HUES64 (cell line): ENCODE data around the gene ATF6B. TPM values are rescaled to one million over a fixed set of nuclear protein-coding genes. Genes with fewer than 3 reads are reported as not detected.

ENCODE experiments used
- H3K27ac ChIP-seq: 2 replicates; pipeline ENCODE4 v1.7.0; 2013; ENCODE audit warnings: low read depth, low read length, inconsistent platforms
- H3K27me3 ChIP-seq: 2 replicates; pipeline ENCODE4 v1.6.1; 2013; ENCODE audit warnings: mild to moderate bottlenecking, low read length; ENCODE audit not compliant: insufficient read depth
- H3K36me3 ChIP-seq: 2 replicates; pipeline ENCODE4 v1.6.1; 2013; ENCODE audit warnings: mild to moderate bottlenecking, low read length; ENCODE audit not compliant: insufficient read depth
- H3K4me1 ChIP-seq: 2 replicates; pipeline ENCODE4 v1.6.1; 2013; ENCODE audit warnings: mild to moderate bottlenecking, low read length, moderate library complexity; ENCODE audit not compliant: insufficient read depth
- H3K4me3 ChIP-seq: 2 replicates; pipeline ENCODE4 v1.5.1; 2013; ENCODE audit warnings: mild to moderate bottlenecking, low read length, moderate library complexity
- H3K9ac ChIP-seq: 2 replicates; pipeline ENCODE4 v1.6.1; 2013; ENCODE audit warnings: mild to moderate bottlenecking, low read depth, low read length
- H3K9me3 ChIP-seq: 2 replicates; pipeline ENCODE4 v1.6.1; 2013; ENCODE audit warnings: low read depth, low read length; ENCODE audit not compliant: insufficient read depth
- WGBS: fragments of 150-250, 120-280 bp; methylation state at CpG from one replicate; pipeline ENCODE4 v1.1.7; 2013; ENCODE audit warnings: missing lambda C conversion rate; 5-methylcytosine and 5-hydroxymethylcytosine counted together
- polyA plus RNA-seq, 2 experiments: library from polyadenylated mRNA; stranded (reverse); fragments of 50-300 nt; gene quantifications; one replicate each; pipeline ENCODE4 v1.2.3, GENCODE V29; 2013

ATF6B gene
- polyA plus RNA-seq (2013, experiment 1 of 2): 20.2 TPM
- 26.1 TPM for polyA plus RNA-seq (2013, experiment 2 of 2)

DNA sequence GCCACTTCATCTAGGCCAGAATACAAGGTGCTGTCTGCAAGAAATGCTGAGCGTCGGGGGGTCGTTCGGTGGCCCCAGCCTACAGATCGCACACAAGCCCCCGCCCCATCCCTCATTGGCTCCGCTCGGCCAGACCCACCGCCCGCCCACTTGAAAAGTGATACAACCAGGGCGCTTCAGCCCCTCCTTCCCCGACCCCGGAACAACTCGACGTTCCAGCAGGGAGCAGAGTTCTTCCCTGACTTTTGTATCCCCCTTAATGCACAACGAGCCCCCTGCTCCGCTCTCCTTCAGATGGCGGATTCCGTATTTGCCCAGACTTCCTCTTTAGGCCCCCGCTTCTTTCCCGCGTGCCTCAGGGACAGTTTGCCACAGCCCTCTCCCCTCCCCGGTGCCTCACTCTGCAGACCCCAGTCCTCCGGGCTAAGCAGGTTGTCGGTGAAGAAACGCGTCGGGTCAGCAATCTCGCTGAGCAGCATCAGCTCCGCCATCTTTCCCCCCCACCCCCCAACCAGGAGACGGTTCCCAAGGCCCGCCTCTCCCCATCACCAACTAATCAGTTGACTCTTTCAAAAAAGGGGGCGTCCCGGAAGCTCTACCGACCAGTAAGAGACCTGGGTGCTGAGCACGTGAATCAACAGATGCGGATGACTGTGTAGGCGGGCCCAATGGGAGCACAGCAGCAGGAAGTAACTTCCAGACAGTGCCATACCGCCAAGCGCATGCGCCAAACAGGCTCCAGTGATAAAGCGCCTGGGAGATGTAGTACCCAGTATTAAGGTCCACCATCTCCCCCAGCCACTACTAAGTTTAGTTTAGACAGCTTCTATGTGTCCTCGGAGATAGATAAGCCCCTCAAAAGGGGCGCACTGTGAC, at the start of gene ATF6B:
TSS of gene ATF6B (minus strand) at position 530 of the 876 bp plus-strand sequence. CDS start at position 491, 39 bp downstream.
- peaks cover 6% of the 10 kb centered on the region; the same call in 1 of the 2 replicates for H3K4me1 ChIP-seq
- H3K9me3 ChIP-seq: no peaks in the 10 kb centered on the region
- H3K27me3 ChIP-seq: no peaks in the 10 kb centered on the region
- H3K36me3 ChIP-seq: peaks cover 22% of the 10 kb centered on the region
- peak within 1 kb of the TSS; percentile 96 for H3K27ac ChIP-seq
- H3K9ac ChIP-seq: peak within 1 kb of the TSS; percentile 97
- H3K4me3 ChIP-seq: peak within 1 kb of the TSS; percentile 96
- whole genome bisulfite sequencing: under 1% methylated on average over 44 of the region's 44 CpGs

DNA sequence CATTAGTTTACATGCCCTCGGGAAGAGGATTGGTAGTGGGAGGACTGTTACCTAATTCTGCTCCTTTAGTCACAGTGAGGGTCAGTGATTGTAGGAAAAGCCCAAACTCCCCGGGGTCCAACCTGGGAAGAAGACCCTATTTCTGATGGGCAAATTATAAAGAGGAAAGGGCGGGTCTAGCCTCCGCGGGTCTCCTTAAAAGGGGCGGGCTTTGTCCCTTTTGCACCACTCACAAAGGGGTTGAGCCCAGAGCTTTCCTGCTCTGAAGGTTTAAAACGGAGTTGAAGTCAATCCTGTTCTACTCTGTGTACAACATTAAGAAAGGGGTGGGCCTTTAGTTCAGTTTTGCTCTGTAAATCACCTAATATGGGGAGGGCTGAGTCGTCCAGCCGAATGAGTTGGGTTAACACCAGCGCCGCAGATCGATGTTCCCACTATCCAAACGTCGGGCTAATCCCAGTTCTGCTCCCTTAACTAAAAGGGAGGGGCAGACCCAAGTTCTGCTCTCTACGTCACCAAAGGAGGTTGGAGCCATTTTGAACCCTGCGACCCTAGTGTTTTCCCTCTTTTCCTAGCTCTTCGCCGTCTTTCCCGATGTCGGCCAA, 49.2 kb upstream of the ATF6B start:
- no peaks in the 10 kb centered on the region for H3K27me3 ChIP-seq
- peaks cover 33% of the 10 kb centered on the region for H3K36me3 ChIP-seq
- H3K4me3 ChIP-seq: peak overlapping the region; percentile 97
- H3K9ac ChIP-seq: peak overlapping the region; percentile 85
- no peaks in the 10 kb centered on the region for H3K9me3 ChIP-seq
- H3K27ac ChIP-seq: peak overlapping the region; percentile 98
- WGBS: 0% methylated on average over 20 of the region's 20 CpGs
- H3K4me1 ChIP-seq: peaks cover 12% of the 10 kb centered on the region; the same call in 1 of the 2 replicates

DNA sequence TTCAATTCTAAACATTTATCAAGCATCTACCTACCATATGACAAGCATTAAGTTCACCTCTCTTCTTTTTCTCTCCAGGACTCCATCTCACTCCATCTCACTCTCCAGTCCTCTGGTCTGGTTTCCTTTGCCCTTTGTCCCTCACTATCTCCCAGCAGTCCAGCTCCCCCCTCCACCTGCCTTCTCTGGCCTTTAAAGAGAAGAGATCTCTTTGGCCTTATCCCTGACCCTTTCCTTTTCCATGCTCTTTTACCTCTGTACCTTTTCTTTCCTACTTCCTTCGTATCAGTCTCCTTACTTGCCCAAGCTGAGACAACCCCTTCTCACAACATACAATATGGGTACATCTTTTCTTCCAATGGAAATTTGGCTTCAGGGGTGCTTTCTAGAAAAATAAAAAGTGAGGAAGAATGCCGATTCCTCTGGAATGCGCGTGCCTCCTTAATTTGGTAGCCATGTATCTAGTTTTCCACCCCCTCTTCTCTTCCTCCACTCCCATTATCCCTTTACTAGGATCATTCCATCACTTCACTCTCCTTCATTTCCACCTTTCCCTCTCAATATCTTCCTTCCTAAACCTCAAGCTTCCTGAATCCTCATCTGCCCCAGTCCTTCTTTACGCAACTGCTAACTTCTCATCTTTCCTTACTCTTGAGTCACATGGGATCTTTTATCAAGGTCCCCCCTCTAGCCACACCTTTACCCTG, 48.6 kb upstream of the ATF6B start:
- peak overlapping the region; percentile 97 for H3K4me3 ChIP-seq
- peaks cover 32% of the 10 kb centered on the region for H3K36me3 ChIP-seq
- peak overlapping the region; percentile 98 for H3K27ac ChIP-seq
- WGBS: 18% methylated on average over 5 of the region's 5 CpGs
- H3K9me3 ChIP-seq: no peaks in the 10 kb centered on the region
- peak overlapping the region; percentile 85 for H3K9ac ChIP-seq
- H3K27me3 ChIP-seq: no peaks in the 10 kb centered on the region
- H3K4me1 ChIP-seq: peaks cover 12% of the 10 kb centered on the region; the same call in 1 of the 2 replicates

DNA sequence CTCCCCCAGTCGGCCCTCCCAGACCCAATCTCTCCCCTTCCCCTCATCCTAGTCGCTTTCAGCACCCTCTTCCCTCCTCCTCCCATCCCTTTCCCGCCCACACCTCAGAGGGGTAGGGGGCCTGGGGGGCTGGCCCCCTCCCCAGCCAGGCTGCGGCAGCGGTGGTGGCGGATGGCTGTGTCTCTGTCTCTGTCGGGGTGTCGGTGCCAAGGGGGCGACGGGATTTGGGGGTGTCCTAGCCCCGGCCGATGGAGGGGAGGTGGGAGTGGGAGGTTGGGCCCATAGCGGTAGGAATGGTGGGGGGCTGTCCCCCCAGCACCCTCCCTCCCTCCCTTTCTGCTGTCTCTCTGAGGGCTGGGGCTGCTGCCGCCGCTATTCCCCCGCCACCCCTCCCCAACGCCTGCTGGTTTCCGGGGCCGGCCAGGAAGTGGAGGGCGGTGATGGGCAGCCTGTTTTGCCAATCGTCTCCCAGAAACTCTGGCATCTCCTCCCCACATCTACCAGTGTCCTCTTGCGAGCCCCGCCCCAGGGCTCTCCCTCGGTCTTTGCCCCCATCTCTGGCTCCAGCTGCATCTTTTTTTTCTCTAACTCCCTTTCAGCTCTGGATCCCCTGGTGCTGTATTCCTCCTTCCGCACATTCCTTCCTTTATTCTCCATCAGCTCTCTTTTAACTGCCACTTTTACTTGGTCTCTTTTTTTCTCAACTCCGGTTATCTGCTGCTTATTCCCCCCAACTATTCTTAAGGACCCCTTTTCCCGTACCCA, 47.8 kb upstream of the ATF6B start, which contains the start of gene AGPAT1:
TSS of gene AGPAT1 (minus strand) at position 374 of the 765 bp plus-strand sequence. CDS start 4,588 bp downstream, outside the sequence.
- peaks cover 12% of the 10 kb centered on the region; the same call in 1 of the 2 replicates for H3K4me1 ChIP-seq
- under 1% methylated on average over 20 of the region's 27 CpGs for WGBS
- H3K9ac ChIP-seq: peak within 1 kb of the TSS; percentile 85

DNA sequence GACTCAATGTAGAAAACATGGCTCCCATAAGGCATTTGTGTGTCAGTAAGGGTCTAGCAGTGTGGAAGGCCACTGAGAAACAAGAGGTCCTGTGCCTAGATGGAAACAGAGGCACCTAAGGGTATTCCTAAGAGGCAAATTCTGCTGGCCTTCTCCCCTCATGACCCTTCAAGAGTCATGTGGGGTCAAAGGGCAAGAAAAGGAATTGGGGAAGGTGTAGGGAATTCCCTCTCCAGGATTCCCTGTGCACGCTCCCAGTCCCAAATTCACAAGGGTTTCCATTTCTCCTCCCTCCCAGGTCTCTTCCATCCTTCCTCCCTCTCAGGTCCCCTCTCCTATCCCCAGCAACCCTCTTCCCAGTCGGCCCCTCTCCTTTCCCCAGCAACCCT, 47.3 kb upstream of the ATF6B start:
- 3% methylated on average over 2 of the region's 2 CpGs for WGBS
- Histone ChIP-seq H3K27me3 (no peaks in the 10 kb centered on the region), H3K4me1 (peaks cover 12% of the 10 kb centered on the region; the same call in 1 of the 2 replicates), H3K4me3 (peak overlapping the region; percentile 97), H3K9ac (peak overlapping the region; percentile 79), H3K27ac (no peak overlapping the region), H3K36me3 (peaks cover 34% of the 10 kb centered on the region), H3K9me3 (no peaks in the 10 kb centered on the region)

More for the DNA sequence above, 47.8 kb upstream of the ATF6B start, which contains the start of gene AGPAT1:
- Histone ChIP-seq H3K4me3 (peak within 1 kb of the TSS; percentile 97), H3K9me3 (no peaks in the 10 kb centered on the region), H3K27ac (peak within 1 kb of the TSS; percentile 98), H3K27me3 (no peaks in the 10 kb centered on the region), H3K36me3 (peaks cover 32% of the 10 kb centered on the region)

DNA sequence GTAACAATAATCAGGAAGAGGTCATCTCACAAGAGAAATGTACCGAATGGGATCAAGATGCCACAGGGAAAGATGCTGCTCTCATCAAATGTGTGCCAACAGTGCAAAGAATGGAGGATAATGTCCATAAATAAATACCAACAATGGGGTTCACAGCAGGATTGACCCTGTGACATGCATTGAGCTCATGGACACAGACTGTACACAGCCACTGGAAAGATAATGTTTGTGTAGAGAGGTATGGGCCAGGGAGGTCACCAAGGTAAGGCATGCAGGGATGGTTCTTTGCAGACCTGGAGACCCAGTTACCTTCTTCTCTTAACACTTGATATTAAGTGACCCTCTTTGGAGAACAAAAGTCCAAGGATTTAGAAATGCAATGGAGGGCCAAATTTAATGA, 46.4 kb upstream of the ATF6B start:
- Histone ChIP-seq H3K36me3 (peaks cover 34% of the 10 kb centered on the region), H3K9me3 (no peaks in the 10 kb centered on the region), H3K9ac (no peak overlapping the region), H3K27me3 (no peaks in the 10 kb centered on the region), H3K27ac (no peak overlapping the region), H3K4me3 (peak overlapping the region; percentile 97), H3K4me1 (peaks cover 12% of the 10 kb centered on the region; the same call in 1 of the 2 replicates)
- WGBS: 93% methylated on average over 1 of the region's 1 CpG

DNA sequence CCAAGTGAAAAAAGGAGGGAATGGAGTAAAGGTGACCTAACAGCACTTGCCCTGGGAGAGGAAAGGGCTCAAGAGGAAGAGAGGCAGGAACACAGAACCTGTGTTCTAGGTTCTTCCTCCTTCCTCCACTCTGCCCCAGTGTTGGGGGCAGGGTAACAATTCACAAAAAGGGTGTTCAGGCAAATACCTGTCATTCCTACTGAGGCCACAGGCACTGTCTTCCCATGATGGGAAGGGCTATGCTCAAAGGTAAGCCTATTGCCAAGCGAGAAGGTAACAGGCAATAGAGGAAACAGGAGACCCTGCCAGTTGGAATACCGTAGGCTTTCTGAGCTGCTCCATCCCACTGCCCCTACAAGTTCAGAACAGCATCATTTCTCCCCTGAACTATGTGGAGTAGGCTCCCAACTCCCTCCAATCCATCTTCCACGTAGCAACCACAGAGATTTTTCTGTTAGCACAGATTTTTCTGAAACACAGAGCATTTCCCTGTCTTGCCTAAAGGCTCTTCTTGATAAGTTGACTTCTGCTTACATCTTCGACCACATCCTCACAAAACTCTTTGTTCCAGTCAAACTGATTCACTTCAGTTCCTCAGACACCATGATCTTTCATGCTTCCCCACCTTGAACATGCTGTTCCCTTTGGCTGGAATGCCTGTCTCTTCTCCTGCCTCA, 45.1 kb upstream of the ATF6B start:
- peak overlapping the region; percentile 13; the same call in 1 of the 2 replicates for H3K9ac ChIP-seq
- H3K27me3 ChIP-seq: no peaks in the 10 kb centered on the region
- no peak overlapping the region for H3K27ac ChIP-seq
- no peaks in the 10 kb centered on the region for H3K9me3 ChIP-seq
- peaks cover 12% of the 10 kb centered on the region; the same call in 1 of the 2 replicates for H3K4me1 ChIP-seq
- no peak overlapping the region for H3K4me3 ChIP-seq
- H3K36me3 ChIP-seq: peaks cover 45% of the 10 kb centered on the region
- WGBS: 79% methylated on average over 4 of the region's 4 CpGs

DNA sequence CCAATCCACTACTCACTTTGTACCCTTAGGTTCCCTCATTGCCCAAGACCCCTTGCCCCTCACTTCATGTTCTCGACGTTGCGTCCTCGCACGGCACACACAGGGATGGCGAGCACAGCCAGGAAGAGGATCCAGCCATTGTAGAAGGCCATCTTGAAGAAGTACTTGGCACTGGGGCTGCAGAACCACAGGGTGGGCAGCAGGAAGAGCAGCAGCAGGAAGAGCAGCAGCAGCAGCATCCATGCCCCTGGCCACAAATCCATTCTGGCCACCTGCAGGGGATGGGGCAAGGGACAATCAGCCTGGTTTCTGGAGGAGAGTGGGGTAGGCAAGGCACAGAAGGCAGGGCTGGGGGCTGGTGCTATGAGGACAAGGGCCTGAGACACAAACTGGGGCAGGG, 43.2 kb upstream of the ATF6B start:
- H3K4me1 ChIP-seq: peaks cover 12% of the 10 kb centered on the region; the same call in 1 of the 2 replicates

DNA sequence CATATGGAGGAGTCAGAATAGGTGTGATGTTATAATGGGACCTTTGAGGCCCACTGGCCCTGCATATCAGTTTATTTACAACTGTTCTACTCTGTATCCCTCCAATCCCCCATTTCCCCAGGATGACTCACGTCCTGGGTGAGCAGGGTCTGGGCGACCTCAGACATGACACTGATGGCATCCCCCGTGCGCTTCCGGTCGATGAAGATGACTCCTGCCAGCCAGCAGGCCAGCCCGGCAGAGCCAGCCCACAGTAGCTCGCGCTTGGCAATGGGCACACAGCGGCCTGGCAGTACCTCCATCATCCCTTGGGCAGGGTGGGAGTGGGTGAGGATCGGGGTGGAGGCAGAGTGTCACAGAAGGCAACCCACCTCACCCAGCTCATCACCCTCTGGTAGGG, 42.2 kb upstream of the ATF6B start:
- Histone ChIP-seq H3K27me3 (no peaks in the 10 kb centered on the region), H3K27ac (no peak overlapping the region), H3K9me3 (no peaks in the 10 kb centered on the region), H3K4me3 (no peak overlapping the region), H3K4me1 (peaks cover 12% of the 10 kb centered on the region; the same call in 1 of the 2 replicates), H3K9ac (no peak overlapping the region), H3K36me3 (peaks cover 68% of the 10 kb centered on the region)
- WGBS: 91% methylated on average over 11 of the region's 11 CpGs

More for the DNA sequence above, 43.2 kb upstream of the ATF6B start:
- Histone ChIP-seq H3K27me3 (no peaks in the 10 kb centered on the region), H3K9ac (no peak overlapping the region), H3K4me3 (no peak overlapping the region), H3K27ac (no peak overlapping the region), H3K36me3 (peaks cover 61% of the 10 kb centered on the region), H3K9me3 (no peaks in the 10 kb centered on the region)
- 97% methylated on average over 6 of the region's 6 CpGs for WGBS
